Measurements from ENCODE around the gene CSNK1A1. TPM values are rescaled to one million over a fixed set of nuclear protein-coding genes. Genes with fewer than 3 reads are reported as not detected.

Gene CSNK1A1
- polyA plus RNA-seq, 1 of the 3 experiments (the other 2 are of a cell fraction), result 70.7 TPM

- Histone ChIP-seq H3K4me2 (peak overlapping the region; percentile 96), H3K4me1 (ENCODE audit: control insufficient read depth in 1 of 2, insufficient read depth in 2 of 2, low read depth in 1 of 2, low read length in 1 of 2) (peaks cover 6 to 15% of the 10 kb centered on the region in 2 experiments; a peak in 3 of 4 replicates), H3K27ac (ENCODE audit: low read depth in 2 of 2, low read length in 1 of 2) (peak overlapping the region; percentile 88 to 96), H3K9ac (peak overlapping the region; percentile 100), H3K9me2 (no peaks in the 10 kb centered on the region), H3K27me3 (ENCODE audit: insufficient read depth) (no peaks in the 10 kb centered on the region), H3F3A (replicated peaks; ENCODE audit: insufficient read depth) (peaks cover 12% of the 10 kb centered on the region), H3K4me3 (ENCODE audit: low read depth in 2 of 2, low read length in 1 of 2) (peak overlapping the region; percentile 88 to 95), H2AFZ (ENCODE audit: low read depth) (no peak overlapping the region), H3K36me3 (replicated peaks in 1 of 2; ENCODE audit: control insufficient read depth in 1 of 2, insufficient read depth in 2 of 2, low read length in 1 of 2) (peaks cover 18 to 43% of the 10 kb centered on the region in 2 experiments), H4K20me1 (ENCODE audit: insufficient read depth) (peaks cover 20% of the 10 kb centered on the region), H3K9me3 (no peaks in the 10 kb centered on the region), H3K79me2 (ENCODE audit: insufficient read depth) (peaks cover 65% of the 10 kb centered on the region)
- ChIA-PET POLR2A (interaction anchor here (0.7 to 1.8 kb wide), 11 partner anchors 8 to 230 kb away, joined by 3 to 7 read pairs (median 4); partner anchors contain the start of genes ARHGEF37 and GRPEL2), CTCF (interaction anchor here (0.5 to 7.0 kb wide), 34 partner anchors 9 to 302 kb away, joined by 3 to 79 read pairs (median 4); partner anchors contain the start of gene PCYOX1L)
- DNase-seq, result peak; percentile 39
- TF ChIP-seq MEF2A (IDR thresholded peaks at IDR 0.05; ENCODE audit: borderline replicate concordance, low read depth) (no peak), YY1 (IDR thresholded peaks at IDR 0.05; ENCODE audit: low read depth) (no peak)
- under 1% methylated on average over 27 of the region's 40 CpGs for WGBS (ENCODE audit: low lambda C conversion rate)
Measured at GRCh38 chr5:149550594-149551226, 529 bp downstream of the CSNK1A1 start.

- TF ChIP-seq RFX5 (IDR thresholded peaks at IDR 0.05; ENCODE audit: low read length) (no peak), MAX (IDR thresholded peaks at IDR 0.05; ENCODE audit: low read depth) (0 out of 2 replicates have a peak, but pooled peaks have one; percentile 34), FOSL2 (IDR thresholded peaks at IDR 0.05; ENCODE audit: borderline replicate concordance, low read depth) (0 out of 2 replicates have a peak, but pooled peaks have one; percentile 12), SMC3 (IDR thresholded peaks at IDR 0.05; ENCODE audit: low read depth, low read length) (no peak), CHD2 (IDR thresholded peaks at IDR 0.05; ENCODE audit: low read length, partially characterized antibody) (no peak), RXRA (IDR thresholded peaks at IDR 0.05; ENCODE audit: borderline replicate concordance, low read depth) (no peak), GATA2 (CRISPR knock-in tag; IDR thresholded peaks at IDR 0.05) (no peak), SIN3A (IDR thresholded peaks at IDR 0.05; ENCODE audit: borderline replicate concordance, low read depth, low read length) (no peak), FOXJ3 (CRISPR knock-in tag; IDR thresholded peaks at IDR 0.05) (no peak), ELF1 (IDR thresholded peaks at IDR 0.05) (no peak), TAF1 (IDR thresholded peaks at IDR 0.05; ENCODE audit: borderline replicate concordance, low read depth, low read length) (no peak), YY1 (IDR thresholded peaks at IDR 0.05; ENCODE audit: low read depth) (no peak)
- Histone ChIP-seq H3K9me2 (no peaks in the 10 kb centered on the region), H3K27me3 (ENCODE audit: insufficient read depth) (no peaks in the 10 kb centered on the region), H3K4me1 (ENCODE audit: control insufficient read depth in 1 of 2, insufficient read depth in 2 of 2, low read depth in 1 of 2, low read length in 1 of 2) (peaks cover 8 to 15% of the 10 kb centered on the region in 2 experiments; a peak in 3 of 4 replicates), H3K36me3 (replicated peaks in 1 of 2; ENCODE audit: control insufficient read depth in 1 of 2, insufficient read depth in 2 of 2, low read length in 1 of 2) (peaks cover 22 to 46% of the 10 kb centered on the region in 2 experiments), H3F3A (replicated peaks; ENCODE audit: insufficient read depth) (peaks cover 12% of the 10 kb centered on the region), H3K9me3 (no peaks in the 10 kb centered on the region), H3K4me3 (ENCODE audit: low read depth in 2 of 2, low read length in 1 of 2) (peak overlapping the region; percentile 88 to 95), H3K27ac (ENCODE audit: low read depth in 2 of 2, low read length in 1 of 2) (peak overlapping the region; percentile 88 to 96), H2AFZ (ENCODE audit: low read depth) (no peak overlapping the region), H3K4me2 (peak overlapping the region; percentile 96), H3K79me2 (ENCODE audit: insufficient read depth) (peaks cover 70% of the 10 kb centered on the region), H3K9ac (peak overlapping the region; percentile 100), H4K20me1 (ENCODE audit: insufficient read depth) (peaks cover 25% of the 10 kb centered on the region)
- 2% methylated on average over 12 of the region's 12 CpGs for WGBS (ENCODE audit: low lambda C conversion rate)
- CTCF ChIA-PET, result interaction anchor here (0.7 to 7.0 kb wide), 15 partner anchors 8 to 303 kb away, joined by 3 to 79 read pairs (median 3); no protein-coding TSS in a partner anchor
- POLR2A ChIA-PET, result no interaction called here
- no peak for DNase-seq
Measured at GRCh38 chr5:149550268-149550583, 1.0 kb downstream of the CSNK1A1 start.

Data from SK-N-SH (cell line).